Skin epidermis (tissue), 12 donors: ENCODE results near the gene KANSL3.
"Not testable (repeated sequence)": the region's sequence is repeated elsewhere in the genome, so short reads cannot be mapped to it uniquely, and the experiment has no call there.

Experiments used
- H3K27ac ChIP-seq, 21 experiments: fragments of 200-600 bp; sonication (generic) in 11 of 21; one replicate each; pipeline ENCODE4 v1.5.0; 2020; ENCODE audit warnings: mild to moderate bottlenecking in 3 of 21, inconsistent platforms in 2 of 21, moderate library complexity in 2 of 21
- H3K4me3 ChIP-seq, 7 experiments: fragments of 200-600 bp; sonication (generic) in 2 of 7; one replicate each; pipeline ENCODE4 v1.5.0; 2020; ENCODE audit warnings: inconsistent platforms in 2 of 7, mild to moderate bottlenecking in 2 of 7, moderate library complexity in 1 of 7

KANSL3 gene

GRCh38 chr2:96661324-96661723 is 23.2 kb upstream of the KANSL3 start:
- no peak overlapping the region for H3K27ac ChIP-seq
- H3K4me3 ChIP-seq: no peak overlapping the region

DNA sequence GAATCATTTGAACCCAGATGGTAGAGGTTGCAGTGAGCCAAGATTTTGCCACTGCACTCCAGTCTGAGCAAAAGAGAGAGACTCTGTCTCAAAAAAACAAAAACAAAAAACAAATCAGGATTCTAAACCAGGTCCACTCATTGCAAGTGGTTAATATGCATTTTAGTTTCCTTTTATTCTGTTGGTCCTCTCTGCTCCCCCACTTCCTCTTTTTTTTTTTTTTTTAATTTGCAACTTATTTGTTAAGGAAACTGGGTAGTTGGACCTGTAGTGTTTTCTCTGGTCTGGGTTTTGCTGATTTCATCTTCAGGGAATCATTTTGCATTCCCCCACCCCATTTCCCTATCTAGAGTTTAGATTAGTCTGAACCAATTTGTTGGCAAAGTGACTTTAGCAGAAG is 18.4 kb upstream of the KANSL3 start:
- H3K27ac ChIP-seq: no peak overlapping the region
- H3K4me3 ChIP-seq: no peak overlapping the region

GRCh38 chr2:96655526-96655925 is 17.4 kb upstream of the KANSL3 start:
- no peak overlapping the region for H3K27ac ChIP-seq
- H3K4me3 ChIP-seq: no peak overlapping the region

DNA sequence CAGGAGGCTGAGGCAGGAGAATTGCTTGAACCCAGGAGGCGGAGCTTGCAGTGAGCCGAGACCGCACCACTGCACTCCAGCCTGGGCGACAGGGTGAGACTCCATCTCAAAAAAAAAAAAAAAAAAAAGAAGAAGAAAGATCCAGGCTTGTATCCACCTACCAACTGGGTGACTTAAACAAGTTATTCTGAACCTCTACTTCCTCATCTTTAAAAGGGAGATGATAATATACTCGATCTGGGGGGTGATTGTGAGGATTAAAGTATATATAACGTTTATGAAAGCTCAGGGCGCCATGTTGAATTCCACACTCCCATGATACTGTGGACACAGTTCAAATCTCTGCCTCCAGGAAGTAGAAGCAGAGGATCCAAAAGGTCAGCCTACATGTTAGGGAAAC is 16.7 kb upstream of the KANSL3 start:
- not testable (repeated sequence) for H3K27ac ChIP-seq, H3K4me3 ChIP-seq

DNA sequence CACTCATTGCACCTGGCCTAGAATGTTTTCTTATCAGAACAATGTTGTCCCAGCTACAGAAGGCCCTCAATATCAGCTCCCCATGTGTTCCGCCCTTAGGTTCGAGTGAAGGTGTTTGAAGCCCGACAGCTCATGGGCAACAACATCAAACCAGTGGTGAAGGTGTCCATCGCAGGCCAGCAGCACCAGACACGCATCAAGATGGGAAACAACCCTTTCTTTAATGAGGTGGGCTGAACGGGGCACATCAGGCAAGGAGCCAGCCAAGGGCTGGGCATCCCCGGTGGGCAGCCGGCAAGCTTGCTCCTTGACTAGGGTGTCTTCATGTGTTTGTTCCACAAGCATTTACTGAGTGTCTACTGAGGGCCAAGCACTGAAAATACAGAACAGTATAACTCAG is 13.7 kb upstream of the KANSL3 start:
- H3K4me3 ChIP-seq: no peak overlapping the region
- no peak overlapping the region for H3K27ac ChIP-seq

DNA sequence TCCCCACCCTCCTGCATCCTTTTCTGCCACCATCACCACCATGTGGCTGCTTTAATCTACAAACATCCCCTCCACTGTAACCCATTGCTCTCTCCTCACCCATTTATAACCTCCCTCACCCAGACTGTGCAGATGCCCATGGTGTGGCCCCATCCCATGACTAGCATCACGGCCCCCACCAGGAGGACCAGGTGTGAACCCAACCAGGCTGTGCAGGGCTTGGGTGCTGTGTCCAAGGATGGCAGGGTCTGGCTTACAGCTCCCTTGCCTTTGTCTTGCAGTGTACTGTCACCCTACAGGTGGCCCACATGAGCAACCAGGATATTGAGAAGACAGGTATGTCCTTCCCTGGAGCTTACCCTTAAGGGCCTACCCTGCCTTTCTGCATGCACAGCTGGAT is 11.2 kb upstream of the KANSL3 start:
- H3K27ac ChIP-seq: no peak overlapping the region
- no peak overlapping the region for H3K4me3 ChIP-seq

- H3K27ac ChIP-seq: no peak overlapping the region
Observed at GRCh38 chr2:96648306-96648930, 10.3 kb upstream of the KANSL3 start.

DNA sequence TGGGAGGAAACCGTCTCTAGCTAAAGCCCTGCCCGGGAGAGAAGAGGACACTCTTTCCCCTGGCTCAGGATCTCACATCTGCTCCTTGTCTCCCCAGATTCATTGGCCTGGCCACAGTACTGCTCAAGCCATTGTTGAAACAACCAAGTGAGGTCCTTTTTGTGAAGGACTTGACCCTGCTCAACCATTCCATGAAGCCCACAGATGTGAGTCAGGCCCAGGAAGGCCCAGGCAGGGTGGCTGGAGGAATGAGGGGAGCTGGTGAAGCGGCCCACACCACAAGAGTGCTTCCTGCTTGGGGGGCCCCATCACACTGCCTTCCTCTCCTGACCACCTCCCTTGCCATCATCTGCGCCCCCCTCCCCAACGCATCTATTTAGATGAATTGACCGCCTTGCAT is 9.6 kb upstream of the KANSL3 start:
- Histone ChIP-seq H3K4me3 (no peak overlapping the region), H3K27ac (no peak overlapping the region)

More at GRCh38 chr2:96648306-96648930, 10.3 kb upstream of the KANSL3 start:
- no peak overlapping the region for H3K4me3 ChIP-seq

- no peak within 1 kb of the TSS for H3K27ac ChIP-seq
Observed at GRCh38 chr2:96642564-96643360, 4.7 kb upstream of the KANSL3 start, which contains the start of gene FER1L5. Gene FER1L5 (plus strand): TSS chr2:96642764. CDS start chr2:96642837, 73 bp downstream.

GRCh38 chr2:96637385-96638143 is 548 bp downstream of the KANSL3 start:
- H3K27ac ChIP-seq: peak overlapping the region; percentile 81 to 100 (median 96)
- H3K4me3 ChIP-seq: peak overlapping the region; percentile 53 to 82 (median 71)

More at GRCh38 chr2:96642564-96643360, 4.7 kb upstream of the KANSL3 start, which contains the start of gene FER1L5:
- H3K4me3 ChIP-seq: no peak within 1 kb of the TSS

- Histone ChIP-seq H3K27ac (peak overlapping the region in 16 of 21 experiments; percentile 23 to 100 (median 96)), H3K4me3 (peak overlapping the region; percentile 53 to 82 (median 71))
Observed at GRCh38 chr2:96636551-96637171, 1.5 kb downstream of the KANSL3 start.

GRCh38 chr2:96633641-96634040 is 4.5 kb downstream of the KANSL3 start:
- no peak overlapping the region for H3K4me3 ChIP-seq
- H3K27ac ChIP-seq: no peak overlapping the region

GRCh38 chr2:96631804-96632435 is 6.2 kb downstream of the KANSL3 start:
- Histone ChIP-seq H3K27ac (peak overlapping the region in 1 of 21 experiments; percentile 31), H3K4me3 (no peak overlapping the region)

- peak overlapping the region in 4 of 21 experiments; percentile 41 to 61 (median 55) for H3K27ac ChIP-seq
- no peak overlapping the region for H3K4me3 ChIP-seq
Observed at GRCh38 chr2:96626553-96626942, 11.6 kb downstream of the KANSL3 start.

DNA sequence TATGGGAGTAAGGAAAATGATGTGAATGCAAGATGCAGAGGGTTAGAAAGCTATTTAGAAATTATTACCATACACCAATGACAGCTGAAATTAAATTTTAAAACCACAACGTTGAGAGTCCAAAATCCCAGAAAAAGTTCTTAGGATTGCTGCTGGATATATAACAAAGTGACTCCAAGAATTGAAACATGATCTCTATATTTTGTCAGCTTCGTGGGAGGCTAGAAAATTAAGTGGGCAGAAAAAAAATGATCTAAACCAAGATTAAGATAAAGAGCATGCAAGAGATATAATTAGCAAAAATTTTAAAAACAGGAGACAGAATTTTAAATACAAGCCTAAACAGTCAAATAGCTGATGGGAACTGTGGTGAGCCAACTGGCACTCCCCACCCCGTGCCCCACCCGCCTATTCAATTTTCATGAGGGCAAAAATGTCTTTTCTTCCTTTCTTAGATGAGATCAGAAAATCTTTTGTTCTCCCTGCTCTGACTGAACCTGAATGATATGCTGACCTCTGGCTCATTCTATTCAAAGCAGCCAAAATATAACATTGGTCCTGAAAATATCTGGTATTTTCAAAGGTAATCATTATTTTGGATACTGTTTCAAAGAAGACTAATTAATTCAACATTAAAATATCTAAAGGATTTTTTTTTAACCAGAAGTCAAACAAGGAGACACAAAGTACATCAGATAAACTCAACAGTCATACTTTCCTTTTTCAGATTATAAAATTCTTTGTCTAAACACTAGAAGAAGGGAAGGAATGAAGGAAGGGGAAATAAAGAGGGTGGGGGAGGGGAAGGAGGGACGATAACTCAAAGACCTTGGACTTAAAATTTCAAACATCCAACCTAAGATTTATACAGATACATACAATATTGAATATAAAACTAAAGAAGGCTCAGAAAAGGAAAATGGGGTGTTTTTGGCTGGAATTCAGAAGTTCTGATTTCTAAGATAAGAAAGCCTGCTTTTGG is 12.2 kb downstream of the KANSL3 start:
- Histone ChIP-seq H3K27ac (peak overlapping the region in 6 of 21 experiments; percentile 9 to 61 (median 46)), H3K4me3 (no peak overlapping the region)

DNA sequence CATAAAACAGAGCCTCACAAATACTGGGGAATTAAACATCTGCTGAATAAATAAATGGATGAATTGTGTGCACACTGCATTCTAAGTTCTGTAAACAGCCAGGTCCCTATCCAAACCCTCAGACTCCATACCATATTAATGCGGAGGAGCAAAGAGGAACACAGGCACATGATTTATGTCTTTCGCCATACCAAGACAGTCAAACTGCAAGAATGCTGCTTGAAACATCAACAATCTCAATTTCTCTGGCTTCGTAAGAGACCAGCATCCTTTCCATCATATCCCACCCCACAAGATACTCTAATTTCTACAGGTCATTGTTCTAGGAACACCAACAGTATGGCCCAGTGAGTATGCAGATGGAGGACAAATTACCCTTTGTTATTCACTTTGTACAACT is 15.0 kb downstream of the KANSL3 start:
- H3K27ac ChIP-seq: peak overlapping the region in 4 of 21 experiments; percentile 5 to 36 (median 17)
- H3K4me3 ChIP-seq: no peak overlapping the region

- Histone ChIP-seq H3K4me3 (no peak overlapping the region), H3K27ac (peak overlapping the region in 2 of 21 experiments; percentile 8 to 26)
Observed at GRCh38 chr2:96622544-96622943, 15.6 kb downstream of the KANSL3 start.

DNA sequence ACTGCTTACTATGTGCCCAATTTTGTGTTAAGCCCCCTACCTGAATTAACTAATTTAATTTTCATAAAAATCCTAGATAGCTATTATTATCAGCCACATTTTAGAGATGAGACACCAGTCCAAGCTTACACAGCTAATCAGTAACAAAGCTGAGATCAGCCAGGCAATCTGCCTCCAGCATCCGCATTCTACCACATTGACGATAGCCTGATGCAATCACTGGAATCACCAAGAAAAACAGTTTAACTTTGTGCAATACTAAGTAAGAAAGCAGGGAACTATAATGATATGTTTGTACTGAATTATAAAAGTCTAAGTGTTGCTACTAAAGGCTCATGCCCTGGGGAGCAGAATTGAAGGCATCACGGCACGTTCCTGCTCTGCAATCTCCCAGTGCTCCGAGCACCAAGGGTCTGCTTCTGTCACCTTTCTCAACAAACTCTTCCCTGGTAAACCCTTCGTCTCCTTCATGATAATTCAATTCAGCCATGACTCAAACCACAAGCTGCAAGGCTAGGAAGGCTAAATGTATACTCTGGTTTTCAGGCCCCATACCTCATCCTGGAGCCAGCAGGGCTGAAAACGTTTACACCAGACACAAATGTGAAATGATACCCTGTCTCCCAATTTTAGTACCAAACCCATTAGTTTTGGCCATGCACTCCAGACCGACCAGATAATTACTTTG is 19.4 kb downstream of the KANSL3 start:
- Histone ChIP-seq H3K4me3 (no peak overlapping the region), H3K27ac (peak overlapping the region in 8 of 21 experiments; percentile 1 to 80 (median 46))
